ENCODE measurements around the gene FAM50B. TPM values are rescaled to one million over a fixed set of nuclear protein-coding genes. Genes with fewer than 3 reads are reported as not detected.

Gene FAM50B
- total and polyA plus RNA-seq, 10 donors = 6.6 to 13.3 (median 9.0) TPM

DNA sequence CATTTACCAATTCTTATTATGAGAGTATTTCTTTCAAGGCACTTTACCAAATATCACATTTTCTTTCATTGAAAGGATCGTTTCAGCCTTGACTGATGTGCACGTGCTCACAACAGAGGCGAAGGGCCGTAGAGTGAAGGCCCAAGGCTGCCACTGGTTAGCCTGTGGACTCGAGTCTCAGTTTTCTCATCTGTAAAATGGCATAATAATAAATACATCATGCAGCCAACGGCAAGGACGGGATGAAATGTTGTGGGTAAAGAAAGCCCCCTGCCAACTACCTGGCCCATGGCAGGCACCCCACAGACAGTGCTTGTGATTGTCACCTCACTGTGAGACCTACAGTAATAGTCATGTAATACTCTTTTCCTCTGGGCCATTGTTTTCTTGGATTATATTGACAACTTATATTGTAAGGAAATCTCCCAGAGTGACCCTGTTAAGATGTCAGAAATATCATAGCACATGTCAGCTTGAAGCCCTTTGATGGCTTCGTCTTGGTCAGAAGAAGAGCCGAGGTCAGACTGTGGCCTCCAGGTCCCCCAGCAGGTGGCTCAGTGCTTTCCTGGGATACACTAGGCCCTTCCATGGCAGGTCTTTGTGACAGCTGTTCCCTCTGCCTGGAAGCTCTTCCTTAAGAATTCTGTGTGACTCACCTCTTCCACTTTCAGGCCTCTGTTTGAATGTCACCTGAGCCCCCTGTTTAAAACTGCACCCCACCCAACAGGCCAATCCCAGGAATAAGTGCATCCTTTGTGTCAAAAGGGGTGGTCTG lies 36.3 kb downstream of the FAM50B start:
- WGBS, 5 donors = 88 to 96% (median 93%) methylated on average over 9 of the region's 9 CpGs
- no peak for DNase-seq
- Histone ChIP-seq H3K27me3 (replicated peaks in 1 of 7) (no peaks in the 10 kb centered on the region), H3K4me3 (no peak overlapping the region), H3K4me1 (no peaks in the 10 kb centered on the region), H3K36me3 (no peaks in the 10 kb centered on the region), H3K27ac (no peak overlapping the region), H3K9me3 (no peaks in the 10 kb centered on the region)
- intact Hi-C loops (cut with DNase I; ENCODE audit: low total_unique reads) = loop anchor here (10.0 kb wide), 1 partner anchor 141 kb away; no protein-coding TSS in a partner anchor
- TF ChIP-seq, protein P1, sequence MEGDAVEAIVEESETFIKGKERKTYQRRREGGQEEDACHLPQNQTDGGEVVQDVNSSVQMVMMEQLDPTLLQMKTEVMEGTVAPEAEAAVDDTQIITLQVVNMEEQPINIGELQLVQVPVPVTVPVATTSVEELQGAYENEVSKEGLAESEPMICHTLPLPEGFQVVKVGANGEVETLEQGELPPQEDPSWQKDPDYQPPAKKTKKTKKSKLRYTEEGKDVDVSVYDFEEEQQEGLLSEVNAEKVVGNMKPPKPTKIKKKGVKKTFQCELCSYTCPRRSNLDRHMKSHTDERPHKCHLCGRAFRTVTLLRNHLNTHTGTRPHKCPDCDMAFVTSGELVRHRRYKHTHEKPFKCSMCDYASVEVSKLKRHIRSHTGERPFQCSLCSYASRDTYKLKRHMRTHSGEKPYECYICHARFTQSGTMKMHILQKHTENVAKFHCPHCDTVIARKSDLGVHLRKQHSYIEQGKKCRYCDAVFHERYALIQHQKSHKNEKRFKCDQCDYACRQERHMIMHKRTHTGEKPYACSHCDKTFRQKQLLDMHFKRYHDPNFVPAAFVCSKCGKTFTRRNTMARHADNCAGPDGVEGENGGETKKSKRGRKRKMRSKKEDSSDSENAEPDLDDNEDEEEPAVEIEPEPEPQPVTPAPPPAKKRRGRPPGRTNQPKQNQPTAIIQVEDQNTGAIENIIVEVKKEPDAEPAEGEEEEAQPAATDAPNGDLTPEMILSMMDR (IDR thresholded peaks at IDR 0.05 in 8 of 11, conservative IDR thresholded peaks at IDR 0.05 in 3 of 11) = no peak
- TF ChIP-seq POLR2AphosphoS5 (IDR thresholded peaks at IDR 0.05) = no peak
- TF ChIP-seq POLR2A (IDR thresholded peaks at IDR 0.05) = no peak

DNA sequence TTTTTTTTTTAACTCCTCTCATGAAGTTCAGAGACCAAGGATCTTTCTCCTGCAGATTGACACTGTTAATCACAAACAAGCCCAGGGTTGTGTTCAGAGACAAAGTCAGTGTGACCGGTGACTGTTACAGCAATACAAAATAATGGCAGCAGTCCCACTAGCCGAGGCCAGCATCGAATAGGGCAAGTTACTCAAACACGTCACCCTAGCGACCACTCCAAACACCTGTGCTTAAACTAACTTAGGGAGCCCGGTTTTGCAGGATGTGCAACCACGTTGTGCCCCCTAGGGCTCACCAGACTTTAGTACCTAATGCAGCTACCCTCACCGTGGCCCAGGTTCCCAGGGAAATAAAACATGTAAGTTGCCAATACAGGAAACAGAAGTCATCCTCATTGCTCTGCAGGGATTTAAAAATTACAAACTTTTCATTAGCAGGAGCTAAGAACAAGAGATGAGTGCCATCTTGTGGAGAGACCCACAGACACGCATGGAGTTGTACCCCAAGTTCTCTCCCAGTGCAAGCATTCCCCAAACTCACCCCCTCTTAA lies 38.1 kb downstream of the FAM50B start:
- TF ChIP-seq POLR2AphosphoS5 (IDR thresholded peaks at IDR 0.05) (no peak), POLR2A (IDR thresholded peaks at IDR 0.05) (no peak)
- TF ChIP-seq, protein P1 (IDR thresholded peaks at IDR 0.05 in 8 of 11, conservative IDR thresholded peaks at IDR 0.05 in 3 of 11) = peak in 8 of 11 experiments; percentile 29 to 64 (median 48)
- Histone ChIP-seq H3K27ac (no peak overlapping the region), H3K36me3 (no peaks in the 10 kb centered on the region), H3K9me3 (no peaks in the 10 kb centered on the region), H3K4me1 (no peaks in the 10 kb centered on the region), H3K4me3 (no peak overlapping the region), H3K27me3 (replicated peaks in 1 of 7) (no peaks in the 10 kb centered on the region)
- intact Hi-C loops (cut with DNase I; ENCODE audit: low total_unique reads) = loop anchor here (10.0 kb wide), 1 partner anchor 142 kb away; no protein-coding TSS in a partner anchor
- WGBS, 5 donors = 64 to 79% (median 67%) methylated on average over 9 of the region's 9 CpGs
- no peak for DNase-seq

DNA sequence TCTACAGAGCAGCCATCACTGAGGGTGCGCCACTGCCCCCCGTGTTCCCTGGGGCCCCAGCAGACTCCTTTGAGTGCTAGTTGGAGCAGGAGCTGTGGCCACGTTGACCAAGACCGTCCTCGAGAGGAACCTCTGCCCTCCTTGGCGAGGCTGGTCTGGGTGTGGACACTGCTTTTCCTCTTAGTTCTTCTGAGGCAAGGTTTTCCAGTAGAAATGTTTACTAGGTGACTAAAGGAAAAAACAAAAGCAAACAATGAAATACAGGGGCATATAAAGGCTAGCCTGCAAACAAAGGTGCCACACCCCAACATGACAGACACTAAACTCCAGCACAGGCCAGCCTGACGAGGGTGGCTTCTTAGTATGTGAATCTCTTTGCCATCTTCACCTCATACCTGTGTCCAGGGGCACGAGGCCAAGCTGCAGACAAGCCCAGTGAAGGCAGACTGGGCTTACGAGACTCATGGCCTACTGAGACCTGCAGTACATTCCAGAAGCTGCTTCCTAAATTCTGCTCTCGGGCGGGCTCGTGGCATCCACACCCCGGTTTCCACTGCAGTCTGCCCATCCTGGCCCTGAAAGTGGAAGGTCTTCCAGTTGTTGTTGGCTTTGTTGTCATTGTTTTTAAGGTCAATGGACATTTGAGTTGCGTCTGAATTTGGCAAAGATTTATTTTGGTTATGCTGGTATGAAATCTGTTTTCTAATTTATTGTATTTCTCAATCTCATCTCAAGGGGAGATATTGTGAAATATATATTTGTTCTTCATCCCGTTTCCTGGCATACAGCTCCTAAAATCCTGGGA lies 39.2 kb downstream of the FAM50B start:
- 81 to 91% (median 85%) methylated on average over 15 of the region's 15 CpGs for WGBS, 5 donors
- no peak for TF ChIP-seq POLR2A (IDR thresholded peaks at IDR 0.05)
- TF ChIP-seq, protein P1 (IDR thresholded peaks at IDR 0.05 in 8 of 11, conservative IDR thresholded peaks at IDR 0.05 in 3 of 11) = no peak
- no peak for TF ChIP-seq POLR2AphosphoS5 (IDR thresholded peaks at IDR 0.05)
- intact Hi-C loops (cut with DNase I; ENCODE audit: low total_unique reads) = loop anchor here (10.0 kb wide), 1 partner anchor 144 kb away; no protein-coding TSS in a partner anchor
- no peak overlapping the region for H3K27ac ChIP-seq
- H3K9me3 ChIP-seq = no peaks in the 10 kb centered on the region
- no peaks in the 10 kb centered on the region for H3K4me1 ChIP-seq
- no peaks in the 10 kb centered on the region for H3K27me3 ChIP-seq (replicated peaks in 1 of 7)
- no peak overlapping the region for H3K4me3 ChIP-seq
- no peaks in the 10 kb centered on the region for H3K36me3 ChIP-seq
- DNase-seq = peak; percentile 40

Measured in spleen (tissue), 11 donors.